HepG2 (cell line): Measurements from ENCODE around the gene MAT2A. TPM values are rescaled to one million over a fixed set of nuclear protein-coding genes. Genes with fewer than 3 reads are reported as not detected.

Experiments
- ATF5 ChIP-seq: sonication (generic); formaldehyde crosslinking; IDR thresholded peaks from 2 replicates; pipeline ENCODE4 v1.4.0; 2020; ENCODE audit warnings: mild to moderate bottlenecking, low read depth, missing genetic modification reagents
- FOSL2 ChIP-seq: sonication (generic); formaldehyde crosslinking; IDR thresholded peaks from 2 replicates; pipeline ENCODE4 v1.4.0; 2020; ENCODE audit warnings: missing genetic modification reagents
- FOXC1 ChIP-seq: sonication (generic); formaldehyde crosslinking; IDR thresholded peaks from 2 replicates; pipeline ENCODE4 v1.8.0; 2022; ENCODE audit warnings: mild to moderate bottlenecking, missing genetic modification reagents, borderline replicate concordance
- HIC2 ChIP-seq: sonication (generic); formaldehyde crosslinking; IDR thresholded peaks from 2 replicates; pipeline ENCODE4 v1.9.0; 2022; ENCODE audit warnings: low read depth, missing genetic modification reagents
- NR2C2 ChIP-seq: sonication (generic); formaldehyde crosslinking; IDR thresholded peaks from 2 replicates; pipeline ENCODE4 v1.4.0; 2020; ENCODE audit warnings: missing genetic modification reagents, mild to moderate bottlenecking, moderate library complexity, borderline replicate concordance
- PLRG1 ChIP-seq: fragments of 450-650 bp; conservative IDR thresholded peaks from 2 replicates; pipeline ENCODE4 v1.6.1; 2016
- TAF15 ChIP-seq: fragments of 200-400 bp; formaldehyde crosslinking; IDR thresholded peaks from one replicate; pipeline ENCODE4 v1.6.1; 2018; ENCODE audit warnings: mild to moderate bottlenecking, low read depth, low read length; ENCODE audit not compliant: poor library complexity, severe bottlenecking
- ZNF17 ChIP-seq: sonication (generic); formaldehyde crosslinking; IDR thresholded peaks from 2 replicates; pipeline ENCODE4 v1.5.0; 2020; ENCODE audit warnings: mild to moderate bottlenecking, missing genetic modification reagents
- ZNF407 ChIP-seq: sonication (generic); formaldehyde crosslinking; IDR thresholded peaks from one replicate; pipeline ENCODE4 v1.5.1; 2020; ENCODE audit warnings: mild to moderate bottlenecking, missing genetic modification reagents; ENCODE audit errors: not compliant biosample characterization
- polyA plus RNA-seq, 8 experiments: library from polyadenylated mRNA; depleted of rRNA in 3 of 8; stranded (reverse) in 7 of 8; unstranded in 1 of 8; fragments of >200 nt; fragmentation: Illumina TruSeq in 4 of 8; extraction: Trizol in 4 of 8; gene quantifications; 2 replicates each; pipeline versions ENCODE4 v1.2.1 to v1.2.3, GENCODE V29; 2011 to 2016; ENCODE audit warnings: low read depth in 4 of 8, missing spikeins in 1 of 8, mixed read lengths in 1 of 8; ENCODE audit not compliant: insufficient read depth in 1 of 8
- total RNA-seq, 5 experiments: library from RNA; depleted of rRNA; stranded (reverse); fragments of >200 nt; fragmentation: Illumina TruSeq; extraction: Trizol; gene quantifications; 2 replicates each; pipeline ENCODE4 v1.2.3, GENCODE V29; 2016; ENCODE audit warnings: low read depth in 1 of 5
- TF ChIP-seq, protein P1 (sequence below): sonication (generic); formaldehyde crosslinking; IDR thresholded peaks from 2 replicates; pipeline ENCODE4 v1.8.0; 2022; ENCODE audit warnings: missing genetic modification reagents, mild to moderate bottlenecking, borderline replicate concordance
- TF ChIP-seq, protein P2 (sequence below): sonication (generic); formaldehyde crosslinking; IDR thresholded peaks from 2 replicates; pipeline ENCODE4 v1.5.0; 2020; ENCODE audit warnings: missing genetic modification reagents, mild to moderate bottlenecking, borderline replicate concordance
- TF ChIP-seq, protein P3 (sequence below): sonication (generic); formaldehyde crosslinking; IDR thresholded peaks from 2 replicates; pipeline ENCODE4 v1.8.0; 2022; ENCODE audit warnings: mild to moderate bottlenecking, missing genetic modification reagents, borderline replicate concordance

MAT2A gene
- total and polyA plus RNA-seq, 2 of the 13 experiments (the other 11 are each of a cell fraction or from before 2014, with no cell fraction given) = 155 to 331 TPM

GRCh38 chr2:85503168-85503850 lies 35.7 kb upstream of the MAT2A start (continued):
- TF ChIP-seq, protein P1, sequence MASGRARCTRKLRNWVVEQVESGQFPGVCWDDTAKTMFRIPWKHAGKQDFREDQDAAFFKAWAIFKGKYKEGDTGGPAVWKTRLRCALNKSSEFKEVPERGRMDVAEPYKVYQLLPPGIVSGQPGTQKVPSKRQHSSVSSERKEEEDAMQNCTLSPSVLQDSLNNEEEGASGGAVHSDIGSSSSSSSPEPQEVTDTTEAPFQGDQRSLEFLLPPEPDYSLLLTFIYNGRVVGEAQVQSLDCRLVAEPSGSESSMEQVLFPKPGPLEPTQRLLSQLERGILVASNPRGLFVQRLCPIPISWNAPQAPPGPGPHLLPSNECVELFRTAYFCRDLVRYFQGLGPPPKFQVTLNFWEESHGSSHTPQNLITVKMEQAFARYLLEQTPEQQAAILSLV (CRISPR knock-in tag) = no peak
- TF ChIP-seq, protein P2, sequence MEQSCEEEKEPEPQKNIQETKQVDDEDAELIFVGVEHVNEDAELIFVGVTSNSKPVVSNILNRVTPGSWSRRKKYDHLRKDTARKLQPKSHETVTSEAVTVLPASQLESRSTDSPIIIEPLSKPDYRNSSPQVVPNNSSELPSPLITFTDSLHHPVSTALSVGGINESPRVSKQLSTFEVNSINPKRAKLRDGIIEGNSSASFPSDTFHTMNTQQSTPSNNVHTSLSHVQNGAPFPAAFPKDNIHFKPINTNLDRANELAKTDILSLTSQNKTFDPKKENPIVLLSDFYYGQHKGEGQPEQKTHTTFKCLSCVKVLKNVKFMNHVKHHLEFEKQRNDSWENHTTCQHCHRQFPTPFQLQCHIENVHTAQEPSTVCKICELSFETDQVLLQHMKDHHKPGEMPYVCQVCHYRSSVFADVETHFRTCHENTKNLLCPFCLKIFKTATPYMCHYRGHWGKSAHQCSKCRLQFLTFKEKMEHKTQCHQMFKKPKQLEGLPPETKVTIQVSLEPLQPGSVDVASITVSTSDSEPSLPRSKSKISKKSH (CRISPR knock-in tag) = peak; percentile 56; the same call in 1 of the 2 replicates
- TF ChIP-seq FOXC1 (CRISPR knock-in tag) = no peak
- no peak for TF ChIP-seq NR2C2
- TF ChIP-seq HIC2 (CRISPR knock-in tag) = 0 out of 2 replicates have a peak, but pooled peaks have one; percentile 46
- no peak for TF ChIP-seq PLRG1
- no peak for TF ChIP-seq ATF5
- TF ChIP-seq ZNF17 = no peak
- TF ChIP-seq ZNF407 (CRISPR knock-in tag) = no peak
- TF ChIP-seq FOSL2 (CRISPR knock-in tag) = no peak
- no peak for TF ChIP-seq TAF15
- TF ChIP-seq, protein P3, sequence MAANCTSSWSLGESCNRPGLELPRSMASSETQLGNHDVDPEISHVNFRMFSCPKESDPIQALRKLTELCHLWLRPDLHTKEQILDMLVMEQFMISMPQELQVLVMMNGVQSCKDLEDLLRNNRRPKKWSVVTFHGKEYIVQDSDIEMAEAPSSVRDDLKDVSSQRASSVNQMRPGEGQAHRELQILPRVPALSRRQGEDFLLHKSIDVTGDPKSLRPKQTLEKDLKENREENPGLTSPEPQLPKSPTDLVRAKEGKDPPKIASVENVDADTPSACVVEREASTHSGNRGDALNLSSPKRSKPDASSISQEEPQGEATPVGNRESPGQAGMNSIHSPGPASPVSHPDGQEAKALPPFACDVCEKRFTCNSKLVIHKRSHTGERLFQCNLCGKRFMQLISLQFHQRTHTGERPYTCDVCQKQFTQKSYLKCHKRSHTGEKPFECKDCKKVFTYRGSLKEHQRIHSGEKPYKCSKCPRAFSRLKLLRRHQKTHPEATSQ (CRISPR knock-in tag) = no peak
